Peyer's patch (tissue), 4 donors: Measurements from ENCODE around the gene TRAPPC5. TPM values are rescaled to one million over a fixed set of nuclear protein-coding genes. Genes with fewer than 3 reads are reported as not detected.
A peak's percentile ranks its signal among the peaks of the same experiment; 100 is the strongest.

Experiments
- DNase-seq, 3 donors: peaks; one replicate each; pipeline ENCODE4 v3.0.0-alpha.2; 2017 to 2019
- H3K27ac ChIP-seq, 4 donors: fragments of 200-600 bp; sonication (generic); one replicate each; pipeline ENCODE4 v1.5.1; 2016 to 2019
- H3K27me3 ChIP-seq, 2 donors: fragments of 200-600 bp; sonication (generic); one replicate each; pipeline ENCODE4 v1.5.1; 2019
- H3K36me3 ChIP-seq, 3 donors: fragments of 200-600 bp; sonication (generic); one replicate each; pipeline ENCODE4 v1.5.1; 2016 to 2019
- H3K4me1 ChIP-seq, 4 donors: fragments of 200-600 bp; sonication (generic); one replicate each; pipeline ENCODE4 v1.5.1; 2016 to 2019
- H3K4me3 ChIP-seq, 4 donors: fragments of 200-600 bp; sonication (generic); 1 replicate in 3 of 4; 2 replicates in 1 of 4; pipeline ENCODE4 v1.5.1; 2016 to 2019; ENCODE audit warnings: mild to moderate bottlenecking in 1 of 4
- H3K9me3 ChIP-seq, 4 donors: fragments of 200-600 bp; sonication (generic); one replicate each; pipeline ENCODE4 v1.5.1; 2016 to 2019; ENCODE audit warnings: mild to moderate bottlenecking in 1 of 4
- CTCF ChIP-seq, 6 experiments: fragments of 450-650 bp in 4 of 6; fragments of 200-600 bp in 2 of 6; sonication (generic) in 1 of 6; IDR thresholded peaks; one replicate each; pipeline ENCODE4 v1.5.1; 2017 to 2019; ENCODE audit warnings: antibody characterized with exemption in 6 of 6, mild to moderate bottlenecking in 3 of 6, moderate library complexity in 1 of 6
- POLR2A ChIP-seq, 2 donors: fragments of 450-650 bp; IDR thresholded peaks; one replicate each; pipeline ENCODE4 v1.5.1; 2017; ENCODE audit warnings: antibody characterized with exemption in 2 of 2, mild to moderate bottlenecking in 2 of 2, moderate library complexity in 2 of 2
- total RNA-seq, 4 donors: library from RNA; depleted of rRNA; stranded (reverse); fragments of >200 nt; gene quantifications; one replicate each; pipeline ENCODE4 v1.1.0, GENCODE V29; 2016

TRAPPC5 gene
- total RNA-seq, 4 donors from 2014 or later, result 18.2 to 55.8 (median 54.0) TPM

GRCh38 chr19:7709932-7710460 is 29.4 kb downstream of the TRAPPC5 start:
- H3K4me1 ChIP-seq, result peaks cover 0 to 24% (median 3%) of the 10 kb centered on the region in 4 donors
- H3K36me3 ChIP-seq, result no peaks in the 10 kb centered on the region
- H3K9me3 ChIP-seq, result no peaks in the 10 kb centered on the region
- DNase-seq, result no peak
- TF ChIP-seq POLR2A (IDR thresholded peaks at IDR 0.05) (no peak), CTCF (IDR thresholded peaks at IDR 0.05) (no peak)
- no peak overlapping the region for H3K27ac ChIP-seq
- no peak overlapping the region for H3K4me3 ChIP-seq
- no peaks in the 10 kb centered on the region for H3K27me3 ChIP-seq

- no peaks in the 10 kb centered on the region for H3K9me3 ChIP-seq
- no peak overlapping the region for H3K27ac ChIP-seq
- DNase-seq, result no peak
- no peak for TF ChIP-seq POLR2A (IDR thresholded peaks at IDR 0.05)
- TF ChIP-seq CTCF (IDR thresholded peaks at IDR 0.05), result no peak
- no peak overlapping the region for H3K4me3 ChIP-seq
- no peaks in the 10 kb centered on the region for H3K36me3 ChIP-seq
- H3K4me1 ChIP-seq, result peaks cover 0 to 20% (median 3%) of the 10 kb centered on the region in 4 donors
- no peaks in the 10 kb centered on the region for H3K27me3 ChIP-seq
Measured at GRCh38 chr19:7710616-7711015, 30.0 kb downstream of the TRAPPC5 start.

- no peak overlapping the region for H3K27ac ChIP-seq
- DNase-seq, result no peak
- TF ChIP-seq CTCF (IDR thresholded peaks at IDR 0.05), result no peak
- no peak for TF ChIP-seq POLR2A (IDR thresholded peaks at IDR 0.05)
- H3K9me3 ChIP-seq, result peaks cover 0 to 3% (median 0%) of the 10 kb centered on the region in 4 donors
- H3K36me3 ChIP-seq, result no peaks in the 10 kb centered on the region
- H3K4me3 ChIP-seq, result no peak overlapping the region
- H3K4me1 ChIP-seq, result no peaks in the 10 kb centered on the region
- no peaks in the 10 kb centered on the region for H3K27me3 ChIP-seq
Measured at GRCh38 chr19:7715671-7716070, 35.0 kb downstream of the TRAPPC5 start.

- Histone ChIP-seq H3K9me3 (peaks cover 0 to 3% (median 0%) of the 10 kb centered on the region in 4 donors), H3K4me3 (no peak overlapping the region), H3K27ac (no peak overlapping the region), H3K27me3 (no peaks in the 10 kb centered on the region), H3K4me1 (no peaks in the 10 kb centered on the region), H3K36me3 (no peaks in the 10 kb centered on the region)
- TF ChIP-seq POLR2A (IDR thresholded peaks at IDR 0.05) (no peak), CTCF (IDR thresholded peaks at IDR 0.05) (no peak)
- no peak for DNase-seq
Measured at GRCh38 chr19:7716762-7717161, 36.1 kb downstream of the TRAPPC5 start.

GRCh38 chr19:7718668-7719067 is 38.0 kb downstream of the TRAPPC5 start:
- H3K4me1 ChIP-seq, result no peaks in the 10 kb centered on the region
- TF ChIP-seq POLR2A (IDR thresholded peaks at IDR 0.05) (no peak), CTCF (IDR thresholded peaks at IDR 0.05) (no peak)
- peak in 2 of 3 donors; percentile 75 to 78 for DNase-seq

GRCh38 chr19:7720351-7720750 is 39.7 kb downstream of the TRAPPC5 start:
- no peaks in the 10 kb centered on the region for H3K4me1 ChIP-seq
- TF ChIP-seq CTCF (IDR thresholded peaks at IDR 0.05) (no peak), POLR2A (IDR thresholded peaks at IDR 0.05) (no peak)
- H3K27me3 ChIP-seq, result no peaks in the 10 kb centered on the region
- no peak overlapping the region for H3K4me3 ChIP-seq
- DNase-seq, result no peak
- no peaks in the 10 kb centered on the region for H3K36me3 ChIP-seq
- H3K27ac ChIP-seq, result no peak overlapping the region
- H3K9me3 ChIP-seq, result peaks cover 0 to 3% (median 0%) of the 10 kb centered on the region in 4 donors

More at GRCh38 chr19:7718668-7719067, 38.0 kb downstream of the TRAPPC5 start:
- no peaks in the 10 kb centered on the region for H3K36me3 ChIP-seq
- H3K27me3 ChIP-seq, result no peaks in the 10 kb centered on the region
- H3K9me3 ChIP-seq, result peaks cover 0 to 3% (median 0%) of the 10 kb centered on the region in 4 donors
- peak overlapping the region in 1 of 4 donors; percentile 61 for H3K27ac ChIP-seq
- H3K4me3 ChIP-seq, result no peak overlapping the region
